OCI-LY1 (cell line): ENCODE results near the gene GFPT2.

Experiments
- EZH2 ChIP-seq: fragments of 200-600 bp; sonication (generic), shearing (Covaris generic); IDR thresholded peaks from 2 replicates; pipeline ENCODE4 v1.8.0; 2017; ENCODE audit warnings: borderline replicate concordance, mixed run types, mild to moderate bottlenecking, antibody characterized with exemption, low read length, moderate library complexity, mixed read lengths
- TF ChIP-seq, protein P1 (sequence below): fragments of 200-600 bp; sonication (generic), shearing (Covaris generic); IDR thresholded peaks from 2 replicates; pipeline ENCODE4 v1.5.1; 2017; ENCODE audit warnings: mild to moderate bottlenecking, antibody characterized with exemption, low read length, moderate library complexity, mixed read lengths

DNA sequence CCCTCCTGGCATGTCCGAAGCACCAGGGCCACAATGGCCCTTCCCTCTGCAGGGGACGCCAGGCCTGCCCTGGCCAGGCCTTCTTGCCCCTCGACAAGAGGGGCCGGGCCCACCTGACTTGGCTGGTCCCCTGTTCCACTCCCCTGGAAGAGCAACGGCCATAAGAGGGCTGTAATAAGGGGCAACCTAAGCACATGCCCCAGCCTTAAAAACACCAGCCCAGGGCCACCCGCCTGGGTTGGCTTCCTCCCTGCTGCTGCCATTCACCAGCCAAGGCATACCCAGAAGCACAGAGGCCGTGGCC, 8.5 kb downstream of the GFPT2 start:
- TF ChIP-seq, protein P1, sequence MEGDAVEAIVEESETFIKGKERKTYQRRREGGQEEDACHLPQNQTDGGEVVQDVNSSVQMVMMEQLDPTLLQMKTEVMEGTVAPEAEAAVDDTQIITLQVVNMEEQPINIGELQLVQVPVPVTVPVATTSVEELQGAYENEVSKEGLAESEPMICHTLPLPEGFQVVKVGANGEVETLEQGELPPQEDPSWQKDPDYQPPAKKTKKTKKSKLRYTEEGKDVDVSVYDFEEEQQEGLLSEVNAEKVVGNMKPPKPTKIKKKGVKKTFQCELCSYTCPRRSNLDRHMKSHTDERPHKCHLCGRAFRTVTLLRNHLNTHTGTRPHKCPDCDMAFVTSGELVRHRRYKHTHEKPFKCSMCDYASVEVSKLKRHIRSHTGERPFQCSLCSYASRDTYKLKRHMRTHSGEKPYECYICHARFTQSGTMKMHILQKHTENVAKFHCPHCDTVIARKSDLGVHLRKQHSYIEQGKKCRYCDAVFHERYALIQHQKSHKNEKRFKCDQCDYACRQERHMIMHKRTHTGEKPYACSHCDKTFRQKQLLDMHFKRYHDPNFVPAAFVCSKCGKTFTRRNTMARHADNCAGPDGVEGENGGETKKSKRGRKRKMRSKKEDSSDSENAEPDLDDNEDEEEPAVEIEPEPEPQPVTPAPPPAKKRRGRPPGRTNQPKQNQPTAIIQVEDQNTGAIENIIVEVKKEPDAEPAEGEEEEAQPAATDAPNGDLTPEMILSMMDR, result no peak
- TF ChIP-seq EZH2, result no peak
